HEK293 (cell line): ENCODE measurements around the gene LARP1B.
"Not testable (repeated sequence)": the region's sequence is repeated elsewhere in the genome, so short reads cannot be mapped to it uniquely, and the experiment has no call there.

ENCODE experiments used
- CTCF ChIA-PET: fragments of 350-600 bp; formaldehyde crosslinking; extraction: SDS; loops from one replicate; lab custom pipeline; 2021; ENCODE audit warnings: antibody characterized with exemption; lab: Yijun Ruan, JAX
- POLR2A ChIA-PET: fragments of 300-600 bp; formaldehyde crosslinking; extraction: SDS; loops from one replicate; lab custom pipeline; 2020; ENCODE audit warnings: antibody characterized with exemption, inconsistent platforms; lab: Yijun Ruan, JAX
- H3K27ac ChIP-seq: fragments of 200-500 bp; sonication (Bioruptor generic); 2 replicates; pipeline ENCODE4 v1.5.1; 2014; ENCODE audit warnings: low read depth, low read length, control low read depth, inconsistent platforms; ENCODE audit errors: extremely low read depth
- H3K36me3 ChIP-seq, 2 experiments: fragments of 200-500 bp in 1 of 2; sonication (Bioruptor generic) in 1 of 2; 1 replicate in 1 of 2; 2 replicates in 1 of 2; pipeline ENCODE4 v1.5.1; 2014 to 2017; ENCODE audit warnings: inconsistent platforms in 2 of 2, low read length in 2 of 2; ENCODE audit not compliant: control insufficient read depth in 2 of 2, insufficient read depth in 1 of 2
- H3K4me1 ChIP-seq: fragments of 200-500 bp; sonication (Bioruptor generic); 2 replicates; pipeline ENCODE4 v1.5.1; 2014; ENCODE audit warnings: mild to moderate bottlenecking, low read length, inconsistent platforms; ENCODE audit not compliant: control insufficient read depth, insufficient read depth
- H3K4me3 ChIP-seq: 2 replicates; pipeline ENCODE4 v1.5.1; 2011; ENCODE audit warnings: low read depth, mild to moderate bottlenecking, control low read depth, low read length, moderate library complexity
- H3K9me3 ChIP-seq: fragments of 200-500 bp; sonication (Bioruptor generic); 2 replicates; pipeline ENCODE4 v1.5.1; 2014; ENCODE audit warnings: low read depth, low read length, inconsistent platforms; ENCODE audit not compliant: control insufficient read depth, insufficient read depth
- MEIS1 ChIP-seq: sonication (generic); formaldehyde crosslinking; IDR thresholded peaks from 2 replicates; pipeline ENCODE4 v1.8.1; 2022; ENCODE audit warnings: missing genetic modification reagents, mild to moderate bottlenecking, borderline replicate concordance
- RBAK ChIP-seq: fragments of 450-650 bp; formaldehyde crosslinking; IDR thresholded peaks from 2 replicates; pipeline ENCODE4 v1.5.1; 2016; ENCODE audit warnings: missing biosample characterization, missing genetic modification characterization
- SALL2 ChIP-seq: fragments of 450-650 bp; formaldehyde crosslinking; IDR thresholded peaks from 2 replicates; pipeline ENCODE4 v1.5.0; 2017; ENCODE audit warnings: missing biosample characterization, mild to moderate bottlenecking, missing genetic modification characterization, borderline replicate concordance
- SCRT1 ChIP-seq: fragments of 450-650 bp; formaldehyde crosslinking; IDR thresholded peaks from 2 replicates; pipeline ENCODE4 v1.5.1; 2016; ENCODE audit warnings: missing biosample characterization, missing genetic modification characterization, borderline replicate concordance
- ZBTB48 ChIP-seq: fragments of 450-650 bp; formaldehyde crosslinking; IDR thresholded peaks from 2 replicates; pipeline ENCODE4 v1.5.1; 2016; ENCODE audit warnings: missing biosample characterization, missing genetic modification characterization
- ZFP69B ChIP-seq: fragments of 450-650 bp; formaldehyde crosslinking; IDR thresholded peaks from 2 replicates; pipeline ENCODE4 v1.5.1; 2016; ENCODE audit warnings: missing biosample characterization, missing genetic modification characterization
- ZNF155 ChIP-seq: fragments of 450-650 bp; formaldehyde crosslinking; IDR thresholded peaks from 2 replicates; pipeline ENCODE4 v1.5.1; 2016; ENCODE audit warnings: missing biosample characterization, missing genetic modification characterization
- ZNF174 ChIP-seq: fragments of 450-650 bp; formaldehyde crosslinking; IDR thresholded peaks from 2 replicates; pipeline ENCODE4 v1.5.0; 2017; ENCODE audit warnings: missing biosample characterization, mild to moderate bottlenecking, missing genetic modification characterization
- ZNF24 ChIP-seq: fragments of 450-650 bp; formaldehyde crosslinking; IDR thresholded peaks from 2 replicates; pipeline ENCODE4 v1.5.1; 2016; ENCODE audit warnings: missing biosample characterization, missing genetic modification characterization
- ZNF549 ChIP-seq: fragments of 450-650 bp; IDR thresholded peaks from 2 replicates; pipeline ENCODE4 v1.5.1; 2018; ENCODE audit warnings: missing biosample characterization, missing genetic modification characterization, mild to moderate bottlenecking, inconsistent platforms, moderate library complexity
- ZNF555 ChIP-seq: fragments of 450-650 bp; formaldehyde crosslinking; conservative IDR thresholded peaks from 2 replicates; pipeline ENCODE4 v1.5.1; 2017; ENCODE audit warnings: missing biosample characterization, mild to moderate bottlenecking, missing genetic modification characterization, inconsistent platforms
- ZNF621 ChIP-seq: fragments of 450-650 bp; formaldehyde crosslinking; IDR thresholded peaks from 2 replicates; pipeline ENCODE4 v1.5.1; 2017; ENCODE audit warnings: missing biosample characterization, missing genetic modification characterization
- ZNF791 ChIP-seq: fragments of 450-650 bp; formaldehyde crosslinking; IDR thresholded peaks from 2 replicates; pipeline ENCODE4 v1.5.1; 2016; ENCODE audit warnings: missing biosample characterization, missing genetic modification characterization
- ZNF830 ChIP-seq: fragments of 450-650 bp; IDR thresholded peaks from 2 replicates; pipeline ENCODE4 v1.5.0; 2018; ENCODE audit warnings: missing biosample characterization, missing genetic modification characterization, low read depth, mild to moderate bottlenecking, moderate library complexity
- TF ChIP-seq, protein P1 (sequence below): fragments of 450-650 bp; formaldehyde crosslinking; IDR thresholded peaks from 2 replicates; pipeline ENCODE4 v1.5.1; 2016; ENCODE audit warnings: missing biosample characterization, missing genetic modification characterization
- TF ChIP-seq, protein P2 (sequence below): fragments of 450-650 bp; formaldehyde crosslinking; IDR thresholded peaks from 2 replicates; pipeline ENCODE4 v1.5.1; 2016; ENCODE audit warnings: missing biosample characterization, missing genetic modification characterization
- TF ChIP-seq, protein P3 (sequence below): fragments of 450-650 bp; IDR thresholded peaks from 2 replicates; pipeline ENCODE4 v1.5.1; 2018; ENCODE audit warnings: missing biosample characterization, mild to moderate bottlenecking, missing genetic modification characterization

LARP1B gene

DNA sequence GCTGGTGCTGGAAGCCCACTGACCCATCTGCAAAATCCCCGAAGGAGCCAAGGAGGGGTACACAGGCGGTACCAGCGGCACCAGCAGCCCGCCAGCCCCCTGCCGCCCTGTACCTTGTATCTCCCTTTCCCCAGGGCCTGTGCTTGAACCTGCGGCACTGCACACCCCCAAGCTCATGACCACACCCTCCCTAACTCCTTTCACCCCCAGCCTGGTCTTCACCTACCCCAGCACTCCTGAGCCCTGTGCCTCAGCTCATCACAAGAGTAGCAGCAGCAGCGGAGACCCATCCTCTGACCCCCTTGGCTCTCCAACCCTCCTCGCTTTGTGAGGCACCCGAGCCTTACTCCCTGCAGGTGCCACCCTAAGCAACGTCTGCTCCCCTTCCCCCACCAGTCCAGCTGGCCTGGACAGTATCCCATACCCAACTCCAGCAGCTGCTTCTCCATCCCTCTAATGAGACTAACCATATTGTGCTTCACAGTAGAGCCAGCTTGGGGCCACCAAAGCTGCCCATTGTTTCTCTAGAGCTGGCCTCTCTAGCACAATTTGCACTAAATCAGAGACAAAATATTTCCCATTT lies 94.9 kb downstream of the LARP1B start:
- POLR2A ChIA-PET, result no interaction called here
- CTCF ChIA-PET, result no interaction called here
- Histone ChIP-seq H3K9me3 (no peaks in the 10 kb centered on the region), H3K4me3 (no peak overlapping the region), H3K36me3 (no peaks in the 10 kb centered on the region), H3K27ac (no peak overlapping the region), H3K4me1 (no peaks in the 10 kb centered on the region)
- no peak for TF ChIP-seq ZNF791 (tag by site-specific recombination)
- no peak for TF ChIP-seq SALL2 (tag by site-specific recombination)
- no peak for TF ChIP-seq ZNF621 (tag by site-specific recombination)
- TF ChIP-seq ZNF24 (tag by site-specific recombination), result no peak
- TF ChIP-seq ZNF830, result no peak
- TF ChIP-seq ZNF174, result no peak
- TF ChIP-seq MEIS1 (CRISPR knock-in tag), result no peak
- no peak for TF ChIP-seq ZBTB48 (tag by site-specific recombination)
- TF ChIP-seq ZNF549 (tag by site-specific recombination), result no peak
- TF ChIP-seq ZNF555 (tag by site-specific recombination), result no peak
- TF ChIP-seq RBAK (tag by site-specific recombination), result no peak
- no peak for TF ChIP-seq ZNF155
- TF ChIP-seq ZFP69B (tag by site-specific recombination), result no peak
- TF ChIP-seq, protein P1, sequence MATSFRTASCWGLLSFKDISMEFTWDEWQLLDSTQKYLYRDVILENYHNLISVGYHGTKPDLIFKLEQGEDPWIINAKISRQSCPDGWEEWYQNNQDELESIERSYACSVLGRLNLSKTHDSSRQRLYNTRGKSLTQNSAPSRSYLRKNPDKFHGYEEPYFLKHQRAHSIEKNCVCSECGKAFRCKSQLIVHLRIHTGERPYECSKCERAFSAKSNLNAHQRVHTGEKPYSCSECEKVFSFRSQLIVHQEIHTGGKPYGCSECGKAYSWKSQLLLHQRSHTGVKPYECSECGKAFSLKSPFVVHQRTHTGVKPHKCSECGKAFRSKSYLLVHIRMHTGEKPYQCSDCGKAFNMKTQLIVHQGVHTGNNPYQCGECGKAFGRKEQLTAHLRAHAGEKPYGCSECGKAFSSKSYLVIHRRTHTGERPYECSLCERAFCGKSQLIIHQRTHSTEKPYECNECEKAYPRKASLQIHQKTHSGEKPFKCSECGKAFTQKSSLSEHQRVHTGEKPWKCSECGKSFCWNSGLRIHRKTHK (tag by site-specific recombination), result no peak
- TF ChIP-seq, protein P2, sequence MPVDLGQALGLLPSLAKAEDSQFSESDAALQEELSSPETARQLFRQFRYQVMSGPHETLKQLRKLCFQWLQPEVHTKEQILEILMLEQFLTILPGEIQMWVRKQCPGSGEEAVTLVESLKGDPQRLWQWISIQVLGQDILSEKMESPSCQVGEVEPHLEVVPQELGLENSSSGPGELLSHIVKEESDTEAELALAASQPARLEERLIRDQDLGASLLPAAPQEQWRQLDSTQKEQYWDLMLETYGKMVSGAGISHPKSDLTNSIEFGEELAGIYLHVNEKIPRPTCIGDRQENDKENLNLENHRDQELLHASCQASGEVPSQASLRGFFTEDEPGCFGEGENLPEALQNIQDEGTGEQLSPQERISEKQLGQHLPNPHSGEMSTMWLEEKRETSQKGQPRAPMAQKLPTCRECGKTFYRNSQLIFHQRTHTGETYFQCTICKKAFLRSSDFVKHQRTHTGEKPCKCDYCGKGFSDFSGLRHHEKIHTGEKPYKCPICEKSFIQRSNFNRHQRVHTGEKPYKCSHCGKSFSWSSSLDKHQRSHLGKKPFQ (tag by site-specific recombination), result no peak
- TF ChIP-seq, protein P3, sequence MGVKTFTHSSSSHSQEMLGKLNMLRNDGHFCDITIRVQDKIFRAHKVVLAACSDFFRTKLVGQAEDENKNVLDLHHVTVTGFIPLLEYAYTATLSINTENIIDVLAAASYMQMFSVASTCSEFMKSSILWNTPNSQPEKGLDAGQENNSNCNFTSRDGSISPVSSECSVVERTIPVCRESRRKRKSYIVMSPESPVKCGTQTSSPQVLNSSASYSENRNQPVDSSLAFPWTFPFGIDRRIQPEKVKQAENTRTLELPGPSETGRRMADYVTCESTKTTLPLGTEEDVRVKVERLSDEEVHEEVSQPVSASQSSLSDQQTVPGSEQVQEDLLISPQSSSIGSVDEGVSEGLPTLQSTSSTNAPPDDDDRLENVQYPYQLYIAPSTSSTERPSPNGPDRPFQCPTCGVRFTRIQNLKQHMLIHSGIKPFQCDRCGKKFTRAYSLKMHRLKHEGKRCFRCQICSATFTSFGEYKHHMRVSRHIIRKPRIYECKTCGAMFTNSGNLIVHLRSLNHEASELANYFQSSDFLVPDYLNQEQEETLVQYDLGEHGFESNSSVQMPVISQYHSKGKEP (tag by site-specific recombination), result no peak

DNA sequence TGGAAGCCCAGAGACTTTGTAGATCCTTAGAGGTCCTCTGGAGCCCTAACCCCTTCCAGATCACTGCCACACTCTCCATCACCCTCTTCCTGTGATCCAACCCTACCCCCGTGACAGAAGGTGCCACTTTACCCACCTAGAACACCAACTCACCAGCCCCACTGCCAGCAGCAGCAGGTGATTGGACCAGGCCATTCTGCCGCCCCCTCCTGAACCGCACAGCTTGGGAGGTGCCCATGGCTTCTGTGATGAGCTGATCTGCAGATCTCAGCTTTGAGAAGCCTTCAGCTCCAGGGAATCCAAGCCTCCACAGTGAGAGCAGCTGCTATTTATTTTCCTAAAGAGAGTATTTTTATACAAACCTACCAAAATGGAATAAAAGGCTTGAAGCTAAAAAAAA lies 95.4 kb downstream of the LARP1B start:
- H3K36me3 ChIP-seq, POLR2A ChIA-PET, H3K4me1 ChIP-seq, H3K4me3 ChIP-seq, H3K27ac ChIP-seq, CTCF ChIA-PET, H3K9me3 ChIP-seq: not testable (repeated sequence)

DNA sequence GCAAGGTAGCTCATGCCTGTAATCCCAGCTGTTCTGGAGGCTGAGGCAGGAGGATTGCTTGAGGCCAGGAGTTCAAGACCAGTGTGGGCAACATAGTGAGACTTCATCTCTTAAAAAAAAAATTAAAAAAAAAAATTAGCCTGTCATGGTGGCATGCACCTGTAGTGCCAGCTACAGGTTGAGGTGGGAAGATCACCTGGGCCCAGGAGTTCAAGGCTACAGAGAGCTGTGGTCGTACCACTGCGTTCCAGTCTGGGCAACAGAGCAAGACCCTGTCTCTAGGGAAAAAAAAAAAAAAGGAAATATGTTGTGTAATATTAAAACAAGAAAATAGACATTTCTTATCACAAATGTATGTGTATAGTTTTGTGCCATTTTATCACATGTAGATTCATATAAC lies 97.8 kb downstream of the LARP1B start:
- H3K4me1 ChIP-seq, result no peaks in the 10 kb centered on the region; the same call in none of the 2 replicates
- POLR2A ChIA-PET, result no interaction called here
- TF ChIP-seq SCRT1 (tag by site-specific recombination) (peak; percentile 66; the same call in 1 of the 2 replicates), MEIS1 (CRISPR knock-in tag) (no peak)
- TF ChIP-seq, all 188 proteins: peak for 1
- no peaks in the 10 kb centered on the region for H3K36me3 ChIP-seq
- no peaks in the 10 kb centered on the region for H3K9me3 ChIP-seq
- no peak overlapping the region for H3K4me3 ChIP-seq
- H3K27ac ChIP-seq, result no peak overlapping the region
- CTCF ChIA-PET, result interaction anchor here (0.7 kb wide), 1 partner anchor 19 kb away, joined by 3 read pairs; no protein-coding TSS in a partner anchor
